ENCODE measurements around the gene LTBP1.

DNA sequence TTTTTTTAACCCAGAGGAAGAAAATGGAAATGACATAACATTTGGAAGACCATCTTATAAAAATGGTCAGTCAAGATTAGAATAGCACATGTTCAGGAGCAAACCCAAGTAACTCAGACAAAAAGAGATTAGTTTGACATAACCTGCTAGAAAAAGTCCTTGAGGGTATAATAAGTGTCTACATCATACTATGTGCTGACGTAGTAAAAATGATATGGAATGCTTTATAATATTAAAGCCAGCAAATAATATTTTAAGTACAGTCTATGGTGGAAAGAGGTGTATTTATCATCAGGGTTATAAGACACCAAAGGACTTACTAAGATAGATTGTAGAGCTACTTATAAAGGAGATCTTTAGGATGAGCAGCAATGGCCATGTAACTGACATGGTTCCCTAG is 169.0 kb downstream of the LTBP1 start:
- TF ChIP-seq, protein P1, sequence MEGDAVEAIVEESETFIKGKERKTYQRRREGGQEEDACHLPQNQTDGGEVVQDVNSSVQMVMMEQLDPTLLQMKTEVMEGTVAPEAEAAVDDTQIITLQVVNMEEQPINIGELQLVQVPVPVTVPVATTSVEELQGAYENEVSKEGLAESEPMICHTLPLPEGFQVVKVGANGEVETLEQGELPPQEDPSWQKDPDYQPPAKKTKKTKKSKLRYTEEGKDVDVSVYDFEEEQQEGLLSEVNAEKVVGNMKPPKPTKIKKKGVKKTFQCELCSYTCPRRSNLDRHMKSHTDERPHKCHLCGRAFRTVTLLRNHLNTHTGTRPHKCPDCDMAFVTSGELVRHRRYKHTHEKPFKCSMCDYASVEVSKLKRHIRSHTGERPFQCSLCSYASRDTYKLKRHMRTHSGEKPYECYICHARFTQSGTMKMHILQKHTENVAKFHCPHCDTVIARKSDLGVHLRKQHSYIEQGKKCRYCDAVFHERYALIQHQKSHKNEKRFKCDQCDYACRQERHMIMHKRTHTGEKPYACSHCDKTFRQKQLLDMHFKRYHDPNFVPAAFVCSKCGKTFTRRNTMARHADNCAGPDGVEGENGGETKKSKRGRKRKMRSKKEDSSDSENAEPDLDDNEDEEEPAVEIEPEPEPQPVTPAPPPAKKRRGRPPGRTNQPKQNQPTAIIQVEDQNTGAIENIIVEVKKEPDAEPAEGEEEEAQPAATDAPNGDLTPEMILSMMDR (IDR thresholded peaks at IDR 0.05), result no peak
- TF ChIP-seq EZH2 (IDR thresholded peaks at IDR 0.05; ENCODE audit: borderline replicate concordance, insufficient read depth, low read depth, low read length, poor library complexity, severe bottlenecking), result no peak
